DMS 273 treated with DMSO at 0.1 percent for 48 hours (cell line): Measurements from ENCODE around the gene SREBF2.
"Not testable (repeated sequence)": the region's sequence is repeated elsewhere in the genome, so short reads cannot be mapped to it uniquely, and the experiment has no call there.

Source experiments
- DNase-seq: peaks from one replicate; lab custom pipeline; 2025; lab: John Stamatoyannopoulos, UW

SREBF2 gene

DNA sequence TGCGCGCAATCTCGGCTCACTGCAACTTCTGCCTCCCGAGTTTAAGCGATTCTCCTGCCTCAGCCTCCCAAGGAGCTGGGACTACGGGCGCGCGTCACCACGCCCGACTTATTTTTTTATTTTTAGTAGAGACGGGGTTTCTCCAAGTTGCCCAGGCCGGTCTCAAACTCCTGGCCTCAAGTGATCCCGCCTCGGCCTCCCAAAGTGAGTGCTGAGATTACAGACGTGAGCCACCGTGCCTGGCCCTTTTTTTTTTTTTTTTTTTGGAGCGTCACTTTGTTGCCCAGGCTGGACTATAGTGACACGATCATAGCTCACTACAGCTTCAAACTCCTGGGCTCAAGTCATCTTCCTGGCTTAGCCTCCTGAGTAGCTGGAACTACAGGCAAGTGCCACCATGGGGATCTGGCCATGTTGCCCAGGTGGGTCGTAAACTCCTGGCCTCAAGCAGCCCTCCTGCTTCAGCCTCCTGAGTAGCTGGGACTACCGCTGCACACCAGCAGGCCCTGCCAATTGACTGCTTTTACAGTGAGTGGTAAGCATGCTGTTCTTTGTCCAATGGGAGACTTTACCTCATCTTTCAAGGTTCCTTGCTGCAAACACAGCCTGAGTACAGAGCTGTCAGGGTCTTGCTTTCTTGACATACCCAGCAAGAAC is 114.6 kb downstream of the SREBF2 start:
- no peak for DNase-seq

DNA sequence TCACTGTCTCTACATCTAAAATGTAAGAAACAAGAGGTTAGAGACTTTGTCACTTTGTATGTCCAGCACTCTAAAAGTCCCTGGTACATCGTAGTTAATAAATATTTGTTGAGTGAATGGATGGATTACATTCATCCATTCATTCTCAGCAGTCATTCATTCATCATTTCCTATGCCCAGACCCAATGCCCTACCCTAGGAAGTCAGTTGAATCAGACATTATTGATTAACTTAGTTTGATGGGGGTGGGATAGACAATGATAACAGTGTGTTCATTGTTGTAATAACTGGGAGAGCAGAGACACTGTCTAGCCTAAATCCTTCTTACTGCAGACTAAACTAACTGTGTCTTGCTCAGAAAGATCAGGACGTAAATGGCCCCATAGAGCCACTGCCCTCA is 115.2 kb downstream of the SREBF2 start:
- no peak for DNase-seq

DNA sequence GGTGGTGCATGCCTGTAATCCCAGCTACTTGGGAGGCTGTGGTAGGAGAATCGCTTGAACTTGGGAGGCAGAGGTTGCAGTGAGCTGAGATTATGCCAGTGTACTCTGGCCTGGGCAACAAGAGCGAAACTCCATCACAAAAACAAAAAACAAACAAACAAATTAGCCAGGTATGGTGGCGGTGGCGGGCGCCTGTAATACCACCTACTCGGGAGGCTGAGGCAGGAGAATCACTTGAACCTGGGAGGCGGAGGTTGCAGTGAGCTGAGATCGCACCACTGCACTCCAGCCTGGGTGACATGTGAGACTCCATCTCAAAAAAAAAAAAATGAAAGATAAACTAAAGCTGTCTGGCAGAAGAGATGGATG is 116.0 kb downstream of the SREBF2 start:
- DNase-seq: not testable (repeated sequence)

GRCh38 chr22:41949297-41949965 is 116.5 kb downstream of the SREBF2 start:
- DNase-seq: no peak

DNA sequence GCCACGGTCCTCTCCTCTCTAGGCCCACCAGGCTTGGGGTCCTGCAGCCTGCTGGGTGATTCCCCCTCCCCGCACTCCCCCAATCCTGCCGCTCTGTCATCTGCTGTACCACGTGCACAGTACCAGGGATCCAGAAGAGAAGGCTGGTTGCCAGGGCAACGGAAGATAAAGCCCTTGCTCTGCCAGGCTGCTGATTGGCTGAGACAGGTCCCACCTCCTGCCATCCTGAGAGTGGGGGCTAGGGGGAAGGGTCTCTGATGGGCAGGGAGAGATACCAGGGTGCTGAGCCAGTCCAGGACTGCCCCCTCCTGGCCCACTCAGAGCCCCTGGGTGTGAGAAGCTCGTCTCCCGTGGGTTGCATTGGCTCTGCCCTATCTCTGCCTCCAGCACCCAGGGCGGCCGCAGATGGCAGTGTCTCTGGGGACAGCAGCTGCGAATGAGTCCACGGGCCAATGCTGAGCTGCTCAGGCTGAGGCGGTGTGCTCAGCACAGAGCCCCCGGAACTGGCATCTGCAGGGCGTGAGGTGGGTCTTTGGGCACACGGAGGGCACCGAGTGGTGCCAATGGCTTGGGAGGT is 119.1 kb downstream of the SREBF2 start, which contains the start of gene SMIM45:
Gene SMIM45, plus strand, starts transcription at position 253 of the 577 bp plus-strand sequence.
- no peak for DNase-seq

- DNase-seq: no peak
These were observed 119.8 kb downstream of the SREBF2 start for GRCh38 chr22:41952713-41953112.
